ENCODE results near the gene MARCHF10. TPM values are rescaled to one million over a fixed set of nuclear protein-coding genes. Genes with fewer than 3 reads are reported as not detected.
A peak's percentile ranks its signal among the peaks of the same experiment; 100 is the strongest.

MARCHF10 gene
- total and polyA plus RNA-seq, 2 of the 13 experiments (the other 11 are each of a cell fraction or from before 2014, with no cell fraction given) = not detected

- ChIA-PET CTCF (ENCODE audit: low intra/inter-chr PET ratio, low total read pairs) (no interaction called here), POLR2A (no interaction called here)
- in situ Hi-C loops (cut with HindIII; ENCODE audit: extremely low pct_ligation_motif_present, low pct_unique_long_range_greater_than_20kb) (no loop called here), intact Hi-C loops (cut with micrococcal nuclease; ENCODE audit: unreplicated experiment) (no loop called here)
- ATAC-seq (no peak), DNase-seq (ENCODE audit: low spot score) (no peak), FAIRE-seq (no peak)
- H3K27ac ChIP-seq (ENCODE audit: extremely low read length, insufficient read depth, low read length) = no peak overlapping the region
- no peak overlapping the region for H2AFZ ChIP-seq (ENCODE audit: low read length)
- no peak overlapping the region for H3K4me3 ChIP-seq (replicated peaks in 1 of 3; ENCODE audit: insufficient read depth in 1 of 3, low read depth in 2 of 3, low read length in 3 of 3)
- H3K9me3 ChIP-seq (ENCODE audit: low read length) = no peaks in the 10 kb centered on the region
- H4K20me1 ChIP-seq (ENCODE audit: insufficient read depth, low read length) = no peaks in the 10 kb centered on the region
- TF ChIP-seq ZFP37 (CRISPR knock-in tag; IDR thresholded peaks at IDR 0.05; ENCODE audit: borderline replicate concordance) (no peak), RAD51 (IDR thresholded peaks at IDR 0.05; ENCODE audit: borderline replicate concordance) (peak; percentile 80), ATF7 (IDR thresholded peaks at IDR 0.05) (peak; percentile 67), ATF7 (CRISPR knock-in tag; IDR thresholded peaks at IDR 0.05) (no peak), USF2 (IDR thresholded peaks at IDR 0.05; ENCODE audit: low read depth, low read length) (peak; percentile 31), USF2 (CRISPR knock-in tag; IDR thresholded peaks at IDR 0.05; ENCODE audit: borderline replicate concordance) (no peak)
- H3K79me2 ChIP-seq (ENCODE audit: insufficient read depth, low read length) = no peaks in the 10 kb centered on the region
- peaks cover 0 to 45% of the 10 kb centered on the region in 2 experiments; a peak in 3 of 5 replicates for H3K27me3 ChIP-seq (ENCODE audit: control insufficient read depth in 1 of 2, insufficient read depth in 2 of 2, low read length in 2 of 2)
- BruUV-seq (replicated peaks) = no TSS peak
- WGBS (ENCODE audit: low lambda C conversion rate) = 39% methylated on average over 15 of the region's 15 CpGs
- no peak overlapping the region for H3K4me2 ChIP-seq (ENCODE audit: low read depth, low read length)
- H3K9ac ChIP-seq (ENCODE audit: insufficient read depth, low read depth, low read length) = no peak overlapping the region
- no peaks in the 10 kb centered on the region for H3K36me3 ChIP-seq (replicated peaks in 1 of 2; ENCODE audit: control insufficient read depth in 1 of 2, insufficient read depth in 2 of 2, low read length in 2 of 2)
- no peaks in the 10 kb centered on the region for H3K4me1 ChIP-seq (ENCODE audit: insufficient read depth, low read length)
These were observed 44.1 kb downstream of the MARCHF10 start for GRCh38 chr17:62763891-62764600.

GRCh38 chr17:62761884-62762283 is 46.2 kb downstream of the MARCHF10 start:
- FAIRE-seq = no peak
- ChIA-PET POLR2A (no interaction called here), CTCF (ENCODE audit: low intra/inter-chr PET ratio, low total read pairs) (no interaction called here)
- no peak for DNase-seq (ENCODE audit: low spot score)
- BruUV-seq (replicated peaks) = no TSS peak
- intact Hi-C loops (cut with micrococcal nuclease; ENCODE audit: unreplicated experiment) = no loop called here
- Histone ChIP-seq H3K4me3 (replicated peaks in 1 of 3; ENCODE audit: insufficient read depth in 1 of 3, low read depth in 2 of 3, low read length in 3 of 3) (no peak overlapping the region), H3K9me3 (ENCODE audit: low read length) (no peaks in the 10 kb centered on the region), H3K36me3 (replicated peaks in 1 of 2; ENCODE audit: control insufficient read depth in 1 of 2, insufficient read depth in 2 of 2, low read length in 2 of 2) (no peaks in the 10 kb centered on the region), H3K9ac (ENCODE audit: insufficient read depth, low read depth, low read length) (no peak overlapping the region), H4K20me1 (ENCODE audit: insufficient read depth, low read length) (no peaks in the 10 kb centered on the region), H3K4me2 (ENCODE audit: low read depth, low read length) (no peak overlapping the region), H2AFZ (ENCODE audit: low read length) (no peak overlapping the region), H3K4me1 (ENCODE audit: insufficient read depth, low read length) (no peaks in the 10 kb centered on the region), H3K27ac (ENCODE audit: extremely low read length, insufficient read depth, low read length) (no peak overlapping the region), H3K27me3 (ENCODE audit: control insufficient read depth in 1 of 2, insufficient read depth in 2 of 2, low read length in 2 of 2) (peaks cover 0 to 50% of the 10 kb centered on the region in 2 experiments; a peak in 4 of 5 replicates), H3K79me2 (ENCODE audit: insufficient read depth, low read length) (no peaks in the 10 kb centered on the region)
- no peak for ATAC-seq
- 0% methylated on average over 7 of the region's 7 CpGs for WGBS (ENCODE audit: low lambda C conversion rate)
- in situ Hi-C loops (cut with HindIII; ENCODE audit: extremely low pct_ligation_motif_present, low pct_unique_long_range_greater_than_20kb) = no loop called here
- TF ChIP-seq FOXP4 (CRISPR knock-in tag; IDR thresholded peaks at IDR 0.05) (no peak), ZKSCAN1 (IDR thresholded peaks at IDR 0.05; ENCODE audit: low read length) (no peak), TOE1 (CRISPR knock-in tag; IDR thresholded peaks at IDR 0.05) (no peak), FOXO1 (CRISPR knock-in tag; IDR thresholded peaks at IDR 0.05) (no peak), POGK (CRISPR knock-in tag; conservative IDR thresholded peaks at IDR 0.05) (no peak), NR2C2 (CRISPR knock-in tag; IDR thresholded peaks at IDR 0.05; ENCODE audit: borderline replicate concordance) (no peak), ZNF709 (CRISPR knock-in tag; IDR thresholded peaks at IDR 0.05) (no peak)
